Glutamatergic neuron (in vitro differentiated cells): ENCODE results near the gene CCDC117. TPM values are rescaled to one million over a fixed set of nuclear protein-coding genes. Genes with fewer than 3 reads are reported as not detected.

ENCODE experiments used
- DNase-seq: peaks from one replicate; pipeline ENCODE4 v3.0.0; 2022
- H3K27ac Mint-ChIP-seq: one replicate; pipeline ENCODE4 v1.8.0; 2020; ENCODE audit warnings: mild to moderate bottlenecking, mixed read lengths, inconsistent platforms; ENCODE audit not compliant: unreplicated experiment
- H3K27me3 Mint-ChIP-seq: one replicate; pipeline ENCODE4 v1.8.0; 2020; ENCODE audit warnings: mild to moderate bottlenecking, moderate library complexity, mixed read lengths, inconsistent platforms; ENCODE audit not compliant: unreplicated experiment
- H3K36me3 Mint-ChIP-seq: one replicate; pipeline ENCODE4 v1.8.0; 2020; ENCODE audit warnings: mild to moderate bottlenecking, mixed read lengths, inconsistent platforms; ENCODE audit not compliant: unreplicated experiment
- H3K4me1 Mint-ChIP-seq: one replicate; pipeline ENCODE4 v1.8.0; 2020; ENCODE audit warnings: mild to moderate bottlenecking, low read depth, mixed read lengths, inconsistent platforms; ENCODE audit not compliant: unreplicated experiment
- H3K4me3 Mint-ChIP-seq: one replicate; pipeline ENCODE4 v1.8.0; 2020; ENCODE audit warnings: mild to moderate bottlenecking, mixed read lengths, inconsistent platforms; ENCODE audit not compliant: unreplicated experiment
- H3K9me3 Mint-ChIP-seq: one replicate; pipeline ENCODE4 v1.8.0; 2020; ENCODE audit warnings: mild to moderate bottlenecking, moderate library complexity, mixed read lengths, inconsistent platforms; ENCODE audit not compliant: unreplicated experiment
- CTCF ChIP-seq: fragments of 200-600 bp; sonication (generic); IDR thresholded peaks from one replicate; pipeline ENCODE4 v1.5.0; 2021; ENCODE audit not compliant: partially characterized antibody, unreplicated experiment
- total RNA-seq: library from RNA; stranded (reverse); fragmentation: NEBNext Ultra II Directional; extraction: Animal tissue kit (Norgen Biotek cat#: 25700); gene quantifications from one replicate; pipeline ENCODE4 v1.2.1, GENCODE V29; 2021; ENCODE audit not compliant: unreplicated experiment

The CCDC117 gene
- total RNA-seq, 1 donor from 2014 or later, result 11.7 TPM

DNA sequence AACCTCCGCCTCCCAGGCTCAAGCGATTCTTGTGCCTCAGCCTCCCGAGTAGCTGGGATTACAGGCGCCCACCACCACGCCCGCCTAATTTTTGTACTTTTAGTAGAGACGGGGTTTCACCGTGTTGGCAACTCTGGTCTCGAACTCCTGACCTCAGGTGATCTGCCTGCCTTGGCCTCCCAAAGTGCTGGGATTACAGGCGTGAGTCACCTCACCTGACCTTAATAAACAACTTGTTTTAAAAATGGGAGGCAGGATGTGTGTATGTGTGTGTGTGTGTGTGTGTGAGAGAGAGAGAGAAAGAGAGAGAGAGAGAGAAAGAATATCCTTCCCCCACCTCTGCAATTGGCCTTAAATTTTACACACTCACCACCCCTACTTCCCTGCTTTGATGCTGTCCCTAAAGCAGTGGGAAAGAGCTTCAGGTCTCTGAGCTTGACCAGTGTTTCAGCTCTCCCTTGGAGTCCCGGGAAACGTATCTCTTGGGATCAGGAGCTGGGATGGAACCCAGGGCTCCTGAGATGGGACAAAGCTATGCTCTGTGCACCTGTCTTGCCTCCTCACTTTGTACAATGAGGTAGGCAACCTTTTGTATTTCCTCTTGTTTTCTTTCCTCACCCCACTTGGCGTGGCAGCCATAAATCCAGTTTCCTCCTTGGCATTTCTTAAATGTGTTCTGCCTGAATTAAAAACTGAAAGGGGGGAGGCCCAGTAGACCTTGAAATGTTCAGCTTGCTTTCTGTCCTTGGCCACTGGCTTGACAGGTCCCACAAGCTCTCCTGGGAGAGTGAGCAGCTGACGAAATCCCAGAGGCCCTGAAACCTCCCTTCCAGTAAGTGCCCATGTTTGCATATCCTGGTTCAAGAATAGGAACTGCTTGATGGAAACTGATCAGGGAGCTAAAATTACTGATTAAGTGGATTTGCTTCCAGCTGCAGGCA, 45.7 kb downstream of the CCDC117 start:
- Mint-ChIP-seq H3K27me3 (peaks cover 2% of the 10 kb centered on the region), H3K9me3 (no peaks in the 10 kb centered on the region), H3K4me3 (no peak overlapping the region), H3K36me3 (no peaks in the 10 kb centered on the region), H3K4me1 (peaks cover 3% of the 10 kb centered on the region), H3K27ac (no peak overlapping the region)
- no peak for DNase-seq
- no peak for TF ChIP-seq CTCF

GRCh38 chr22:28819253-28820096, 47.0 kb downstream of the CCDC117 start:
- H3K27ac Mint-ChIP-seq, result no peak overlapping the region

DNA sequence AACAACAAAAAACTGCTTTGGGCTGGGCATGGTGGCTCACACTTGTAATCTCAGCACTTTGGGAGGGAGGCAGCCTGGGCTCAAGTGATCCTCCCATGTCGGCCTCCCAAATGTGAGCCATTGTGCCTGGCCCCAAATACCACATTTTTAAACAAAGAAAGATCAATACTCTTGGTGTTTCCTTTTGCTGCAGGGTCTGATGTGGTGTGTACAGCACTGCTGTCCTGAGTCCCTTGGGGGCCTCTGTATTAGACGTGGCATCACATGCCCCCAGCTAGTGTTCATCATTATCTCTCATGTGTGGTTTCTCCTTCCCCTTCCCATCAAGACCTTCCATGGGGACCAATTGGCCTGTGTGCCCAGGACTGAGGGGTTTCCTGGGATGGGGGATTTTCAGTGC, 48.4 kb downstream of the CCDC117 start:
- Mint-ChIP-seq H3K4me1 (peaks cover 3% of the 10 kb centered on the region), H3K27ac (no peak overlapping the region), H3K9me3 (no peaks in the 10 kb centered on the region), H3K36me3 (no peaks in the 10 kb centered on the region), H3K27me3 (peaks cover 2% of the 10 kb centered on the region), H3K4me3 (no peak overlapping the region)
- no peak for DNase-seq
- TF ChIP-seq CTCF, result no peak

More at GRCh38 chr22:28819253-28820096, 47.0 kb downstream of the CCDC117 start:
- DNase-seq, result no peak
- Mint-ChIP-seq H3K27me3 (peaks cover 2% of the 10 kb centered on the region), H3K4me3 (no peak overlapping the region), H3K36me3 (no peaks in the 10 kb centered on the region), H3K9me3 (no peaks in the 10 kb centered on the region), H3K4me1 (peaks cover 3% of the 10 kb centered on the region)
- TF ChIP-seq CTCF, result no peak

- DNase-seq, result no peak
- peaks cover 2% of the 10 kb centered on the region for H3K27me3 Mint-ChIP-seq
- H3K9me3 Mint-ChIP-seq, result no peaks in the 10 kb centered on the region
- H3K4me1 Mint-ChIP-seq, result peaks cover 3% of the 10 kb centered on the region
- no peak for TF ChIP-seq CTCF
- no peak overlapping the region for H3K27ac Mint-ChIP-seq
- H3K4me3 Mint-ChIP-seq, result no peak overlapping the region
- H3K36me3 Mint-ChIP-seq, result no peaks in the 10 kb centered on the region
Observed at GRCh38 chr22:28821452-28821851, 49.0 kb downstream of the CCDC117 start.
